Measurements from ENCODE around the gene WNT7B. TPM values are rescaled to one million over a fixed set of nuclear protein-coding genes. Genes with fewer than 3 reads are reported as not detected.

WNT7B gene
- polyA plus RNA-seq, 1 of the 3 experiments (the other 2 are of a cell fraction), result 0.13 TPM

DNA sequence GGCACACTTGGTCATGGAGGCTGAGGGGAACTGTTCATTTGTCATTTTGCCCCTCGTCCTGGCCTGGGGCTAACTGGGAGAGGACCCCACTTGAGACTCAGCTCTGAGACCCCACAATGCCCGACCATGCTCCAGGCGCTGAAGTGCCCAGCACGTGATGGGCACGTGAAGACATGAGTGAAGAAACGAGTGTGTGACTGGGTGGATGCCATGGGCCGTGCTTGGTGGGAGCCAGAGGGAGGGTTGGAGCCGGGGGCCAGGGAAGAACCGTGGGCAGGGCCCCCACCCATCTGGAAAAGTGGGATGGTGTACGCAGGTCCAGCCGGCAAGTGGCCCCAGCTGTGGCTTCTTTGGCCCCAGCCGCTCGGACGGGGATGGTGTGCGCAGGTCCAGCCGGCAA is 61.1 kb downstream of the WNT7B start:
- ChIA-PET POLR2A (no interaction called here), CTCF (no interaction called here)
- Histone ChIP-seq H3K79me2 (ENCODE audit: insufficient read depth) (no peaks in the 10 kb centered on the region), H3K36me3 (replicated peaks in 1 of 2; ENCODE audit: control insufficient read depth in 1 of 2, insufficient read depth in 2 of 2, low read length in 1 of 2) (no peaks in the 10 kb centered on the region), H3K27ac (ENCODE audit: low read depth in 2 of 2, low read length in 1 of 2) (no peak overlapping the region), H3K4me2 (no peak overlapping the region), H2AFZ (ENCODE audit: low read depth) (no peak overlapping the region), H3K9me2 (no peaks in the 10 kb centered on the region), H3K9ac (no peak overlapping the region), H3F3A (replicated peaks; ENCODE audit: insufficient read depth) (no peaks in the 10 kb centered on the region), H3K27me3 (ENCODE audit: insufficient read depth) (no peaks in the 10 kb centered on the region), H3K4me3 (ENCODE audit: low read depth in 2 of 2, low read length in 1 of 2) (no peak overlapping the region), H3K4me1 (ENCODE audit: control insufficient read depth in 1 of 2, insufficient read depth in 2 of 2, low read depth in 1 of 2, low read length in 1 of 2) (no peaks in the 10 kb centered on the region), H4K20me1 (ENCODE audit: insufficient read depth) (no peaks in the 10 kb centered on the region), H3K9me3 (no peaks in the 10 kb centered on the region)
- no peak for DNase-seq
- TF ChIP-seq SIN3A (IDR thresholded peaks at IDR 0.05; ENCODE audit: borderline replicate concordance, low read depth, low read length) (no peak), EP300 (IDR thresholded peaks at IDR 0.05; ENCODE audit: borderline replicate concordance in 1 of 2, low read depth in 1 of 2, low read length in 1 of 2) (no peak)
- WGBS (ENCODE audit: low lambda C conversion rate), result 75% methylated on average over 9 of the region's 16 CpGs

DNA sequence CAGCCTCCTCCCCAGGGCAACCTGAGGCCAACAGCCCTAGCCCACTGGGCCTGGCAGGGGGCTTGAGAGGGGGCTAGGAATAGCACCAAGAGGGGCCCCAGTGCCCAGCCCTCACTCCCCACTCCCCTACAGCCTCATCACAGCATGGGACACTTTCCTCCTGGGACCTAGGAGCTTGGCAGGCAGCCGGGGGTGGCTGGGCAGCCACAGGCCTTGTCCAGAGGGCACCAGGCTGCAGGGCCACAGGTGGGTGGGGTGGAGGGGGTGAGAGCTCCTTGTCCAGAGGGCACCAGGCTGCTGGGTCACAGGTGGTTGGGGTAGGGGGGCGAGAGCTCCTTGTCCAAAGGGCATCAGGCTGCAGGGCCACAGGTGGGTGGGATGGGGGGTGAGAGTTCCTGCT is 61.8 kb downstream of the WNT7B start:
- Histone ChIP-seq H3K79me2 (ENCODE audit: insufficient read depth) (no peaks in the 10 kb centered on the region), H3K4me2 (no peak overlapping the region), H3K36me3 (replicated peaks in 1 of 2; ENCODE audit: control insufficient read depth in 1 of 2, insufficient read depth in 2 of 2, low read length in 1 of 2) (no peaks in the 10 kb centered on the region), H3K27ac (ENCODE audit: low read depth in 2 of 2, low read length in 1 of 2) (no peak overlapping the region), H3K27me3 (ENCODE audit: insufficient read depth) (no peaks in the 10 kb centered on the region), H3F3A (replicated peaks; ENCODE audit: insufficient read depth) (no peaks in the 10 kb centered on the region), H3K9me2 (no peaks in the 10 kb centered on the region), H3K9ac (no peak overlapping the region), H3K9me3 (no peaks in the 10 kb centered on the region), H3K4me1 (ENCODE audit: control insufficient read depth in 1 of 2, insufficient read depth in 2 of 2, low read depth in 1 of 2, low read length in 1 of 2) (no peaks in the 10 kb centered on the region), H2AFZ (ENCODE audit: low read depth) (no peak overlapping the region), H4K20me1 (ENCODE audit: insufficient read depth) (no peaks in the 10 kb centered on the region), H3K4me3 (ENCODE audit: low read depth in 2 of 2, low read length in 1 of 2) (no peak overlapping the region)
- POLR2A ChIA-PET, result no interaction called here
- CTCF ChIA-PET, result no interaction called here
- TF ChIP-seq TEAD4 (IDR thresholded peaks at IDR 0.05; ENCODE audit: borderline replicate concordance, insufficient read depth), result no peak
- no peak for TF ChIP-seq MXI1 (IDR thresholded peaks at IDR 0.05; ENCODE audit: low read depth, low read length)
- no peak for TF ChIP-seq FOXJ3 (CRISPR knock-in tag; IDR thresholded peaks at IDR 0.05)
- TF ChIP-seq, protein P1, sequence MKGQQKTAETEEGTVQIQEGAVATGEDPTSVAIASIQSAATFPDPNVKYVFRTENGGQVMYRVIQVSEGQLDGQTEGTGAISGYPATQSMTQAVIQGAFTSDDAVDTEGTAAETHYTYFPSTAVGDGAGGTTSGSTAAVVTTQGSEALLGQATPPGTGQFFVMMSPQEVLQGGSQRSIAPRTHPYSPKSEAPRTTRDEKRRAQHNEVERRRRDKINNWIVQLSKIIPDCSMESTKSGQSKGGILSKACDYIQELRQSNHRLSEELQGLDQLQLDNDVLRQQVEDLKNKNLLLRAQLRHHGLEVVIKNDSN (IDR thresholded peaks at IDR 0.05; ENCODE audit: borderline replicate concordance, low read depth), result no peak
- TF ChIP-seq TCF12 (IDR thresholded peaks at IDR 0.05), result no peak
- TF ChIP-seq EZH2phosphoT487 (IDR thresholded peaks at IDR 0.05; ENCODE audit: borderline replicate concordance, low read depth), result no peak
- TF ChIP-seq, protein P2, sequence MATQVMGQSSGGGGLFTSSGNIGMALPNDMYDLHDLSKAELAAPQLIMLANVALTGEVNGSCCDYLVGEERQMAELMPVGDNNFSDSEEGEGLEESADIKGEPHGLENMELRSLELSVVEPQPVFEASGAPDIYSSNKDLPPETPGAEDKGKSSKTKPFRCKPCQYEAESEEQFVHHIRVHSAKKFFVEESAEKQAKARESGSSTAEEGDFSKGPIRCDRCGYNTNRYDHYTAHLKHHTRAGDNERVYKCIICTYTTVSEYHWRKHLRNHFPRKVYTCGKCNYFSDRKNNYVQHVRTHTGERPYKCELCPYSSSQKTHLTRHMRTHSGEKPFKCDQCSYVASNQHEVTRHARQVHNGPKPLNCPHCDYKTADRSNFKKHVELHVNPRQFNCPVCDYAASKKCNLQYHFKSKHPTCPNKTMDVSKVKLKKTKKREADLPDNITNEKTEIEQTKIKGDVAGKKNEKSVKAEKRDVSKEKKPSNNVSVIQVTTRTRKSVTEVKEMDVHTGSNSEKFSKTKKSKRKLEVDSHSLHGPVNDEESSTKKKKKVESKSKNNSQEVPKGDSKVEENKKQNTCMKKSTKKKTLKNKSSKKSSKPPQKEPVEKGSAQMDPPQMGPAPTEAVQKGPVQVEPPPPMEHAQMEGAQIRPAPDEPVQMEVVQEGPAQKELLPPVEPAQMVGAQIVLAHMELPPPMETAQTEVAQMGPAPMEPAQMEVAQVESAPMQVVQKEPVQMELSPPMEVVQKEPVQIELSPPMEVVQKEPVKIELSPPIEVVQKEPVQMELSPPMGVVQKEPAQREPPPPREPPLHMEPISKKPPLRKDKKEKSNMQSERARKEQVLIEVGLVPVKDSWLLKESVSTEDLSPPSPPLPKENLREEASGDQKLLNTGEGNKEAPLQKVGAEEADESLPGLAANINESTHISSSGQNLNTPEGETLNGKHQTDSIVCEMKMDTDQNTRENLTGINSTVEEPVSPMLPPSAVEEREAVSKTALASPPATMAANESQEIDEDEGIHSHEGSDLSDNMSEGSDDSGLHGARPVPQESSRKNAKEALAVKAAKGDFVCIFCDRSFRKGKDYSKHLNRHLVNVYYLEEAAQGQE (IDR thresholded peaks at IDR 0.05; ENCODE audit: low read depth, low read length), result no peak
- no peak for TF ChIP-seq RAD21 (IDR thresholded peaks at IDR 0.05; ENCODE audit: low read length)
- TF ChIP-seq FOSL2 (IDR thresholded peaks at IDR 0.05; ENCODE audit: borderline replicate concordance, low read depth), result no peak
- no peak for TF ChIP-seq SMC3 (IDR thresholded peaks at IDR 0.05; ENCODE audit: low read depth, low read length)
- no peak for TF ChIP-seq FOXM1 (IDR thresholded peaks at IDR 0.05; ENCODE audit: low read depth)
- no peak for DNase-seq
- no CpG with 5 or more reads among the region's 2 CpGs for WGBS (ENCODE audit: low lambda C conversion rate)
